GM18508 (cell line): ENCODE measurements around the gene PPRC1.
A peak's percentile ranks its signal among the peaks of the same experiment; 100 is the strongest.

Source experiments
- ATAC-seq: cut with Tn5 transposase; IDR thresholded peaks from one replicate; pipeline ENCODE4 v1.9.1; 2021; ENCODE audit warnings: moderate number of reproducible peaks; ENCODE audit not compliant: insufficient read depth, unreplicated experiment

The PPRC1 gene

DNA sequence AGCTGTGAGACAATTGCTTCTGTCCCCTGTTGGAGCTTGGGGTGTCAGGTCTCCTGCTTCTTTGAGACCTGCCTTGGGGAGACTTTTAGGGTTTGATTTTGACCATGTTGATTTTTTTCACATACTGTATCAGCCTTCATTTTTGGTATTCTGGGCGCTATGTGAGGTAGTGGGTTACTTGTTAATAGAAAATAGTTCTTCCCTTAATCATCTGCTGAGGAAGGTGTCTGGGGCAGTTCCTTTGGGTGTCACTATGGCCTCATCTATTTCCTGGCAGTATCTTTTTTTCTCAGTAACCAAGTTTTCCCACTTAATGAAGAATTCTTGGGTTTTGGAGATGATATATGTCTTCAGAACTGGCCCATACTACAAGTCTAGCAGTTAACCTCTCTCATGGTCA lies 14.7 kb downstream of the PPRC1 start:
- no peak for ATAC-seq

DNA sequence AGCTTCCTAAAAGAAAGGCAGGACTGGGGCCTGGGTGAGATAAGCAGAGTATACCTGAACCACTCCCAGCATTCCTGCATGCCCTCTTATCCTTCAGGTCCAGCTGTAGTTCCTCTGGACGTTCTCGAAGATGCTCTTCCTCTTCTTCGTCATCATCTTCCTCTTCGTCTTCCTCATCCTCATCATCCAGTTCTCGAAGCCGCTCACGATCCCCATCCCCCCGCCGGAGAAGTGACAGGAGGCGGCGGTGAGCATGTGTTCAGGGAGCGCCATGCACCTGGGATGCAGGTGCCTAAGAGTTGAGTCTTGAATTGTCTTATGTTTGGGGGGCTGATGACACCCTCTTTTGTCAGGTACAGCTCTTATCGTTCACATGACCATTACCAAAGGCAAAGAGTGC lies 15.4 kb downstream of the PPRC1 start:
- ATAC-seq = no peak

DNA sequence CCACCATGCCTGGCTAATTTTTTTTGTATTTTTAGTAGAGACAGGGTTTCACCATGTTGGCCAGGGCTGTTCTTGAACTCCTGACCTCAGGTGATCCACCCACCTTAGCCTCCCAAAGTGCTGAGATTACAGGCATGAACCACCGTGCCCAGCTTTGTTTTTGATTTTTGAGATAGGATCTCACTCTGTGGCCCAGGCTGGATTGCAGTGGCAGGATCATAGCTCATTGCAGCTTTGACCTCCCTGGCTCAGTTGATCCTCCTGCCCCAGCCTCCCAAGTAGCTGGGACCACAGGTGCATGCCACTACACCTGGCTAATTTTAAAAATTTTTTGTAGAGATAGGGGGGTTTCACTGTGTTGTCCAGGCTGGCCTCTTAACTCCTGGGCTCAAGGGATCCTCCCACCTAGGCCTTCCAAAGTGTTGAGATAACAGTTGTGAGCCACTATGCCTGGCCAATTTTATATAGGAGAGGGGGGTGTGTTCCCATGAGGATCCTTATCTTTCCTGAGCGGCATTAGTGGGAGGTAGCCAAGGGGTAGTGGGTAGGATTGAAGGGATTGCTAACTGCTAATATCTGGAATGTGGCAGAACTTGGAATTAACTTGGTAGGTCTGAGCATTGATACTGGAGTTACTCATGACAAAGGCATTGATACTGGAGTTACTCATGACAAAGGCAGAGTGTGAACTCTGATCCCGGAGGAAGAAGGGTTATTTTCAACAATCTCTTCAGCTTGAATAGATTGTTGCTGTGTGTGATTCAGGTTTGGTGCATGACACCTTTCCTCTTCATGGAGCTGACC lies 18.3 kb downstream of the PPRC1 start:
- ATAC-seq = no peak

DNA sequence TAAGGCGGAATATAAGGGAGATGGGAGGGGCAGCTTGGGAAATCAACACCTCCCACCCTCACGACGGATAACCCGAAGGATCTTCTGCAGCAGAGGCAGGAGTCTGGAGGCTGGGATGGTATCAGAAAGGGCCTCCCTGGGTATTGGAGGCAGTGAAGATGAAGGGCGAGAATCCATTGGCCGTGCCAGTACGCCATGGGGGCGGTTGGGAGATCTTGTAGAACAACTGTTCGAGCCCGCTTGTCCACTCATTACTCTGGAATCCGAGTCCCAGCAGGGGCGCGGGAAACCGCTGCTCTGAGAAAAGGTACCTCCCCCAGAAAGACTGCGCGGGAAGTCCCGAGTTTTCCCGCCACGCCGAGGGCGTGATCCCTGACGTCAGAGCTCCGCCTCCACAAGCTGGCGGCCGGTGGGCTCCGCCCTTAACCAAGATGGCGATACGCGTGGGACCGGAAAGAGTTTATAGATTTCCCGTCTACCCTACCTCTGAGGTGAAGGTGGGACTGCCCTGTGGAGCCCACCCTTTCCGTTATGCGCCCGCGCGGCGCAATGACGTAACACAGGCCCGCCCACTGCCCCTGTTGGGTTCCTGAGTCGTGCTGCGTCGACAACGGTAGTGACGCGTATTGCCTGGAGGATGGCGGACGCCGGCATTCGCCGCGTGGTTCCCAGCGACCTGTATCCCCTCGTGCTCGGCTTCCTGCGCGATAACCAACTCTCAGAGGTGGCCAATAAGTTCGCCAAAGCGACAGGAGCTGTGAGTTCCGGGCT lies 19.1 kb downstream of the PPRC1 start, which contains the start of gene NOLC1:
Gene NOLC1 (plus strand): TSS at position 616 of the 771 bp plus-strand sequence. CDS start 22 bp downstream, at position 638.
- peak; percentile 63 for ATAC-seq

DNA sequence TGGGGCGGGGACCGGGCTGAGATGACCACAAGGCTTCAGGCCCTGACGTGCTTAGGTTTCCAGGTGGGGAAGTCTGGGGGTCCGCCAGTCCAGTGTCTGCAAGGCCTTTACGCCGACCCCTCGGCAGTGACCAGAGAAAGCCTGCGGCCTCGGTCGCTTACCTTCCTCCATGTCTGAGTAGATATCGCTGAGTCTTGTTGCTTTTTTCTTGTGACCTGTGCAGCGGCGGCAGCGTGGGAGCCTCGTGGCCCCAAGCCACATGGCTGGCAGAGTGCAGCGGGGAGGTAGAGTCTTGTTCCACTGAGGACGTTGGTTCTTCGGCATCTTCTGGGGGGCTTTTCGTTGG lies 19.7 kb downstream of the PPRC1 start:
- no peak for ATAC-seq

DNA sequence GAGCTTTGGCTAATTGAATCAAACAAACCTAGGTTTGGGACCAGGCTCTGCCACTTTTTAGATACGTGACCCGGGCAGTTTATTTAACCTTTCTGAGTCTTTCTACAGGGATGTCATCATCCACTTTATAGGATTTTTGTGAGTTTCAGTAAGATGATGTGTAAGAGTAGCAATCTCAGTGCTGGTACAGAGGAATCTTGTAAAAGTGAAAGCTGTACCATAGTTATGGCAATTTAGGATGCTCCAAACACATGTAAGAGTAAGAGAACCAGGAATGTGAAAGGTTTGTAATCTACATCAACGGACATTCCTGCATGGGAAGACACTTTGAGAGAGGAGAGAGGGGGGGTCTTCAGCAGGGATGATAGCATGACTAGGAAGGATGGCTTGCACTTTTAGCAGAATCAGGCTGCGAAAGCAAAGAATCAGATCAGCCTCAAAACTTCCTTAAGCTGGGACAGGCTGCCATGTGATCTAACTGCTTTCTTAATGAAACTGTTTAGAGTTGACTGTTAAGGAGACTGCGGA lies 20.3 kb downstream of the PPRC1 start:
- ATAC-seq = no peak

DNA sequence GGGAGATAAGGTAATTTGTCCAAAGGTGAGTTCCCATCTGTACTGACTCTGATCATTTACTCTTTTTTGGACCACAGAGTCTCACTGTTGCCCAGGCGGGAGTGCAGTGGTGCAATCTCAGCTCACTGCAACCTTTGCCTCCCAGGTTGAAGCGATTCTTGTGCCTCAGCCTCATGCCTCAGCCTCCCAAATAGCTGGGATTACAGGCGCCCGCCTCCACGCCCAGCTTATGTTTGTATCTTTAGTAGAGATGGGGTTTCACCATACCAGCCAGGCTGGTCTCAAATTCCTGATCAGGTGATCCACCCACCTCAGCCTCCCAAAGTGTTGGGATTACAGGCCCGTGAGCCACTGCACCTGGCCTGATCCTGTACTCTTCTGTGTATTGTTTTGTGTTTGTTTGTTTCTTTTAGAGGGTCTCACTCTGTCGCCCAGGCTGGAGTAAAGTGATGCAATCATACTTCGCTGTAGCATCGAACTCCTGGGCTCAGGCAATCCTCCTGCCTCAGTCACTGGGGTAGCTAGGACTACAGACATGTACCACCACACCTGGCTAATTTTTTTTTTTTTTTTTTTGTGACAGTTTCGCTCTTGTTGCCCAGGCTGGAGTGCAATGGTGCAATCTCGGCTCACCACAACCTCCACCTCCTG lies 21.8 kb downstream of the PPRC1 start:
- no peak for ATAC-seq

DNA sequence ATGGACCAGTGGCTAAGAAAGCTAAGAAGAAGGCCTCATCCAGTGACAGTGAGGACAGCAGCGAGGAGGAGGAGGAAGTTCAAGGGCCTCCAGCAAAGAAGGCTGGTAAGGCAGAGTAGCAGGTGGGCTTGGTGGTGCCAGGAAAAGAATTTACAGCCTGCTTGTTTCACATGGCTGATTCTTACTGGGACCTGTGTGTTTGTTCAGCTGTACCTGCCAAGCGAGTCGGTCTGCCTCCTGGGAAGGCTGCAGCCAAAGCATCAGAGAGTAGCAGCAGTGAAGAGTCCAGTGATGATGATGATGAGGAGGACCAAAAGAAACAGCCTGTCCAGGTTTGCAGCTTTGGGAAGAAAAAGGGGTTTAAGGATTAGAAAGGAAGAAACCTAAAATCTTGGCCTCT lies 24.4 kb downstream of the PPRC1 start:
- ATAC-seq = no peak

DNA sequence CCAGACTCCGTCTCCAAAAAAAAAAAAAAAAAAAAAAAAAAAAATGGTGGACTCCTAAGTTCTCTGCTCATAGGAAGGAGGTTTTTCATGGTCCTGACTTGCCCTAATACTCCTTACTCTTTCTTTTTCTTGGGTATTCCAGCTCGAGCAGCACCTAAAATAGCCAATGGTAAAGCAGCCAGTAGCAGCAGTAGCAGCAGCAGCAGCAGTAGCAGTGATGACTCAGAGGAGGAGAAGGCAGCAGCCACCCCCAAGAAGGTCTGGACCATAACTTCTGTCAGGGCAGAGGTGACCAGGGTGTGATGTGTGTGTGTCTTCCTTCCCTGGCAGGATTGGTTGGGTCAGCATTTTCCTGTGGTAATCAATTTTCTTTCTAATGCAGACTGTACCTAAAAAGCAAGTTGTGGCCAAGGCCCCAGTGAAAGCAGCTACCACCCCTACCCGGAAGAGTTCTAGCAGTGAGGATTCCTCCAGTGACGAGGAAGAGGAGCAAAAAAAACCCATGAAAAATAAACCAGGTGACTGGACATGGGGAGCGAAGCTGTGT lies 26.3 kb downstream of the PPRC1 start:
- ATAC-seq = no peak

DNA sequence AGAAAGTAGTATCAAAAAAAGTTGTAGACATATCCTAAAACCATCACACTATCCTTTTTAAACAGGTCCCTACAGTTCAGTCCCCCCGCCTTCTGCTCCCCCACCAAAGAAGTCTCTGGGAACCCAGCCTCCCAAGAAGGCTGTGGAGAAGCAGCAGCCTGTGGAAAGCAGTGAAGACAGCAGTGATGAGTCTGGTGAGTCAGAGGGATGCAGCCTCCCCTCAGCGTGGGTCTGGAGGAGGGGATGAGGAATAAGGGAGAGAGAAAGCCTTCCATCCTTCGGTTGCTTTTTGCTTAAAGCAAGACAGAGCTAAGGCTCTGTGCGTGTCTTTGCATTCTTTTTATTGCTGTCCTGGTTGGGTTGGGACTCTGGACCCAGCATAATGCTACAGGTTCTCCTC lies 27.0 kb downstream of the PPRC1 start:
- no peak for ATAC-seq

DNA sequence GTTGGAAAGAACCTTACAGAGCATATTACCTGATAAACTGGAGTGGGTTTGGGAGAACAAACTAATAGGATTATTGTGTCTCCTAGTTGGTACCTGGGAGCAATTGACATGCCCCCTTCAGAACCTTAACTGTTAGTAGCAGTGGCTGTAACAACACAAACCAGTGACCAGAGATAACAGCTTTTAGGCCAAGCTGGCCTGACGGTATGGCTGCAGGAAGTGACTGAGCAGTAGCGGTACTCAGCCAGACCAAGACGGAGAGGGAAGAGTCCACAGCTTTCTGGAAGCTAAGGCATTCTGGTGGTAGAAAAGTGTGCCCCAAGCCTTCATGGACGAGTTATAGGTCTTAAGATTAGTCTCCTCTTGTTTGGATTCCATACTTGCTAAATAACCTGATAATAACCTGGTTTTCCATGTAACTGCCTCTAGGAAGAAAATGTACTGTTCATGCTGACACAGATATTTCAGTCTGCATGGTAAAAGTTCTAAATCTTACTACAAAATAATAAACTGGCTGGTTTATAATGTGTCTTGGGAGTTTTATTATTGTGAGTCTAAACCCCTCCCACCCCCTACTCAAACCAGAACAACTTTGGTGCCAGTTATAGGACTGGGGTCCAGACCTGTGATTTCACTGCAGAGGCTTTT lies 30.6 kb downstream of the PPRC1 start:
- ATAC-seq = no peak

DNA sequence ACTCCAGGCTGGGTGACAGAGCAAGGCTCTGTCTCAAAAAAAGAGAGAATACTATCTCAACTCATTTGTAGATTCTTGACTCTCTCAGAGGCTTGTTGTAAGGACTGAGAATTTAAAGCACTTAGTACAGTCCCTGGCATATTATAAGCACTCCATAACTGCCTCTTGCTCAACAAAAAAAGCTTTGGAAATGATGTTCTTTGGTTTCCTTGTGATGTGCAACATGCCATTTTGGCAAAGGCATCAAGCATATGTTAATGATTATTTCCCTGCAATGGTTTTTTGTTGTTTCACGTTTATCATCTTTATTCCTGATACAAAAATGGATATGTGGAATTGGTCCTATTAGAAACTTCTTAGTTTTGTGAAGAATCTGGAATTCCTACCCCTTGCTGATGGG lies 35.0 kb downstream of the PPRC1 start:
- ATAC-seq = no peak

DNA sequence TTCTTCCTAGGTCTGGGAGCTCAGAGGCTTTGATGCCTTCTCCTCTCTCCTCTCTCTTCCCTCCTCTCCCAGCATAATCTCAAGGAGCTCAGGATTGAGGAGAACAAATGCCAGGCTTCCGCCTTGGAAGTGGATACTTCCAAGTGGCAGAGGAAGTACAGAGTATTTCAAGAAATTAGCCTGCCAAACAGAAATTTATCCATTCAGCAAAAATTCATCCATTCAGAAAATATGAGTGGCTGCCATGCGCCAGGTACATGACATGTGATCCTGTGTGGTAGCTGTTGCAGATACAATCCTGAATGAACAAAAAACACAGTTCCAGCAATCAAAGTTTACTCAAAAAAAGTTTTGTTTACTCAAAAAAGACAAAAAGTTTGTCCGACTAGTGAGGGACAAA lies 37.8 kb downstream of the PPRC1 start:
- ATAC-seq = no peak

DNA sequence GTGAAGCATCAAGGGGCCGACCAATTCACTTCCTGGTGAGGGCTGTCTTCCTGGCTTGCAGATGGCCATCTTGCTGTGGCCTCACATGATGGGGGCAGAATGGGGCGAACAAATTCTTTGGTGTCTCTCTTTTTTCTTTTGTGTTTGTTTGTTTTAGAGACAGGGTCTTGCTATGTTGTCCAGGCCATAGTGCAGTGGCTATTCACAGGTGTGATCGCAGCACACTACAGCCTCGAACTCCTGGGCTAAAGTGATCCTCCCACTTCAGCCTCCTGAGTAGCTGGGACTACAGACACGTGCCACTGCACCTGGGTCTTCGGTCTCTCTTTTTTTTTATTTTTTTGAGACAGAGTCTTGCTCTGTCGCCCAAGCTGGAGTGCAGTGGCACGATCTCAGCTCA lies 39.4 kb downstream of the PPRC1 start:
- ATAC-seq = no peak

DNA sequence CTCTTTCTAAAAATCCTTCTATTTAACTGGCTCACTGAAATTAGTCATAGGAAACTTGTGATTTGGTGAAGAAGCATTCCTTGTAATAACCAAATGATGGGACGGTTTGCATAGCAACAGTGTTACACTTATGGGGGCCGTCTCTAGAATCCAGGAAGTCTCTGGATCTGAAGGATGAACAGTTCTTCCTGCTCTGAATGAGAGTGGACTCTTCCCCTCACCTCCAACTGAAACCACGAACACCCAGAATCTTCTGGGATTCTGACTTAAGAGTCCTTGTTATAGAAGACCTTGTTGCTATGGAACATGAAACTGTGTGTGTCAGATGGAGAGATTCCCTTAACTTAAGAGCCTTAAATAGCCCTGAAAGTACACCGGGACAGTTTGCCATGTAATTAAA lies 42.6 kb downstream of the PPRC1 start:
- no peak for ATAC-seq

DNA sequence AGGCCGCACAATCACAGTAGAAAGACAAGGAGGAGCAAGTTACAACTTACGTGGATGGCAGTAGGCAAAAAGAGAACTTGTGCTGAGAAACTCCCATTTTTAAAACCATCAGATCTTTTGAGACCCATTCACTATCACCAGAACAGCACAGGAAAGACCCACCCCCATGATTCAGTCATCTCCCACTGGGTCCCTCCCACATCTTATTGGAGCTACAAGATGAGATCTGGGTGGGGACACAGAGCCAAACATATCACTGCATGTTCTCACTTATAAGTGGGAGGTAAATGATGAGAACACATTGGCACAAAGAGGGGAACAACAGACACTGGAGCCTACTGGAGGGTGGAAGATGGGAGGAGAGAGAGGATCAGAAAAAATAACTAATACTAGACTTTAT lies 51.8 kb downstream of the PPRC1 start:
- no peak for ATAC-seq

DNA sequence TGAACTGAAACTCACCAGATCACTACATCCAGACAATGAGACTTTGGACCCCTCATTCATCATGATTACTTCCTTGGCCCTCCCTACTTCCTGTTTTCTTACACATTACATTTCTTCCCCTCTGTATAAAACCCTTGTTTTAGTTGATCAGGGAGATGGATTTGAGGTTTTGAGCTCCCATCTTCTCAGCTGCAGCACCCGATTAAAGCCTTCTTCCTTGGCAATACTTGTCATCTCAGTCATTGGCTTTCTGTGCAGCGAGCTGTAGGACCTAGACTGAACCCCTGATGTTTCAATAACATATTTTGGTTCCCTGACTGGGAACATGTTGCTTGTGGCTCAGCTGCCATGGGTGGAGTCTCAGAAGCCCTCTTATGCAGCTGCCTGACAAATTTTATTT lies 52.4 kb downstream of the PPRC1 start:
- no peak for ATAC-seq

DNA sequence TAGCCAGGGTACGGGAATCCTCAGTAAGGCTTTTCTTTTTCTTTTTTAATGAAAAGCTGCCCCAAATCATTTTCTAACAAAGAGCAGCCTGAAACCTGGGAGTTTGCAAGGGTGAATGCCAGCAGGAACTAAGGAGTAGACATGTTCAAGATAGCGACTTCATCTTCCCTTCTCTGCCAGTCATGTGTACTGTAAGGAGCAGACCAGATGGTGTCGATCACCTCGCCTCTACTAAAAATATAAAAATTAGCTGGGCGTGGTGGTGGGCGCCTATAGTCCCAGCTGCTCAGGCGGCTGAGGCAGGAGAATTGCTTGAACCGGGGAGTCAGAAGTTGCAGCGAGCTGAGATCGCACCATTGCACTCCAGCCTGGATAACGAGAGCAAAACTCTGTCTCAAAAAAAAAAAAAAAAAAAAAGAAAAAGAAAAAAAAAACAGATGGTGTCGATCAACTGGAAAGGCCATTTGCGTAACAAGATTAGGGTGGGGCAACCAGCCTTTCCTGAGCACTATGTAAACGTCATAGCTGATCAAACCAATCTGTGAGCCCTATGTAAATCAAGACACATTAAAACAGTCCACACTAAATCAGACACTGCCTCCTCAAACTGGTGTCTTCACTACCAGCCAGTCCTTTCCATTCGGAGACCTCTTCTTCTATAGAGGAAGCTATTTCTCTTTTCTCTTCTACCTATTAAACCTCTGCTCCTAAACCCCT lies 53.1 kb downstream of the PPRC1 start:
- no peak for ATAC-seq

DNA sequence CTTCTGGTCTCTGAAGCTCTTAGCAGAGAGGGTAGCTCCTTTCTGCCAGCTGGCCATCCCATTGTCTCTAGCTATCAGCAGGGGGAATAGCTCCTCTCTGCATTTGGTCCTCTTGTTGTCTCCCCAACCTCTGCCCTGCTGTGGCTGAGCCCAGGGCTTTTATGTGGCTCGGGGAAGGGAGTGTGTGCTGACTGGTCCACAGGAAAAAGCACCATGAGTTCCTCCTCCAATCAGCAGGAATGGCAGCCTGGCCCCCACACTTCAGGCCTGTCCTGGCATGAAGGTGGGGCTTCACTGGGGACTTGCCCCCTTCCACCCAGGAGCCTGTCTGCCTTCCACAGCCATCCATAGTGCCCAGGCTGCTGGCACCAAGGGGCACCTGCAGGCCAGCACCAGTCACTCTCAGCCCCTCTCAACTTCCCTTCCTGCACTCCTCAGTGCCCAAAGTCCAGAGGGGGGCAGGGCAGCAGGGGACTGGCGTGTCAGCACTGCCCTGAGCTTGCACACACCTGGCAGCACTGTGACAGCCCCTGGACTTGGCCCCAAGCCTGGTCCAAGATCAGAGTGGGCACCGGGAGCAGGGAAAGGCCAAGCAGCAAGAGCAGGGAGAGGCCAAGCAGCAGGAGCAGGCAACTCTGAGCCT lies 55.6 kb downstream of the PPRC1 start:
- ATAC-seq = no peak
